GM18505 (cell line): Measurements from ENCODE around the gene GZF1.

ENCODE experiments used
- ATAC-seq: cut with Tn5 transposase; IDR thresholded peaks from one replicate; pipeline ENCODE4 v1.9.1; 2021; ENCODE audit not compliant: unreplicated experiment
- POLR2A ChIP-seq: IDR thresholded peaks from 4 replicates; pipeline ENCODE4 v1.6.1; 2011; ENCODE audit warnings: borderline replicate concordance; ENCODE audit not compliant: insufficient read depth, insufficient read length; ENCODE audit errors: extremely low read depth

Gene GZF1

GRCh38 chr20:23369072-23369823, 7.3 kb downstream of the GZF1 start:
- TF ChIP-seq POLR2A, result no peak
- no peak for ATAC-seq

GRCh38 chr20:23370274-23370673, 8.3 kb downstream of the GZF1 start:
- TF ChIP-seq POLR2A, result no peak
- no peak for ATAC-seq

- no peak for TF ChIP-seq POLR2A
- no peak for ATAC-seq
Measured at GRCh38 chr20:23370873-23371272, 8.9 kb downstream of the GZF1 start.

- no peak for TF ChIP-seq POLR2A
- ATAC-seq, result no peak
Measured at GRCh38 chr20:23371496-23371895, 9.5 kb downstream of the GZF1 start.

- no peak for ATAC-seq
- TF ChIP-seq POLR2A, result no peak
Measured at GRCh38 chr20:23374441-23374840, 12.5 kb downstream of the GZF1 start.

GRCh38 chr20:23375827-23376226, 13.8 kb downstream of the GZF1 start:
- TF ChIP-seq POLR2A, result no peak
- ATAC-seq, result no peak

- no peak for ATAC-seq
- TF ChIP-seq POLR2A, result no peak
Measured at GRCh38 chr20:23379772-23380171, 17.8 kb downstream of the GZF1 start.

- no peak for TF ChIP-seq POLR2A
- ATAC-seq, result no peak
Measured at GRCh38 chr20:23381876-23382275, 19.9 kb downstream of the GZF1 start.

- TF ChIP-seq POLR2A, result no peak
- ATAC-seq, result no peak
Measured at GRCh38 chr20:23386304-23387117, 24.5 kb downstream of the GZF1 start.

GRCh38 chr20:23387118-23387443, 25.1 kb downstream of the GZF1 start:
- no peak for ATAC-seq
- no peak for TF ChIP-seq POLR2A

GRCh38 chr20:23390091-23390774, 28.3 kb downstream of the GZF1 start:
- no peak for ATAC-seq
- no peak for TF ChIP-seq POLR2A

- TF ChIP-seq POLR2A, result no peak
- ATAC-seq, result no peak
Measured at GRCh38 chr20:23391707-23392310, 29.8 kb downstream of the GZF1 start.
